Stimulated activated CD4-positive, alpha-beta T cell treated with anti-CD3 and anti-CD28 coated beads, Interleukin-2, amount 100 ng/mL, for 4 hours (primary cell): ENCODE measurements around the gene NGF.

Experiments
- DNase-seq: peaks from one replicate; pipeline ENCODE4 v3.0.0-alpha.2; 2020; ENCODE audit warnings: low read depth

Gene NGF

DNA sequence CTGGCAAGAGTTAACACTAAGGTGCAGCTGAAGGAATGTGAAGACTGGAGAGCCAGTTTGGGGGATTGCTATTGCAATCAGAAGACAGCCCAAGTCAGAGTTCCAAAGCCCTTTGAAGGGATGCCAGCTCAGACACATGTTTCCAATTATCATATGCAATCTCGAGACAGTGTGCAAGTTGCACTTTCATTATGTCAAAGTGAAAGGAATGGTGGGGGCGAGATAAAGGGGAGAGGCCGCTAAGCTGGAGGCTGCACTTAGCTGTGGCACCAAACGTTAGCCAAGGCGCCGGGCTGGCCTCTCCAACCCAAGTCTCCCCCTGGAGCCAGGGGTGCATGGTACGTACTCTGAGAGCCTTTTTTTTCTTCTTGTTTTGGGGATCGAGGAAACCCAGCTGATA, 58.0 kb downstream of the NGF start:
- DNase-seq: no peak

DNA sequence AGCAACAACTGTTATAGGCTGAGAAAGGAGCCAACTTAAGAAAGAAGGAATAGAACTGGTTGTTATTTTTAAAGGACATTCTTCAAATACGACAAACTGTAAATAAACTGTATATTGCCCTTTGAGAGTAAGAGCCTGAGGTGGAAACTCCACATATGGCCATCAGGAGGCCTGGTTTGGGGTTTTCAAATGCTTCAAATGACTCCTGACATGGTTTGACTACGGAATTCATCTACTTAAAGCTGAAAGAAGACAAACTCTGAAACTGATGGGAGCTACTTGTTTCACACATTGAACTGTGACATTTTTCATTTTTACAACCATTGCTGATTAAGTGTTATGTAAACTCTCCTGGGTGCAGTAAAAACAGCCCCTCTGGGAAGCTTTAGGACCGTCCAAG, 59.8 kb downstream of the NGF start:
- no peak for DNase-seq

DNA sequence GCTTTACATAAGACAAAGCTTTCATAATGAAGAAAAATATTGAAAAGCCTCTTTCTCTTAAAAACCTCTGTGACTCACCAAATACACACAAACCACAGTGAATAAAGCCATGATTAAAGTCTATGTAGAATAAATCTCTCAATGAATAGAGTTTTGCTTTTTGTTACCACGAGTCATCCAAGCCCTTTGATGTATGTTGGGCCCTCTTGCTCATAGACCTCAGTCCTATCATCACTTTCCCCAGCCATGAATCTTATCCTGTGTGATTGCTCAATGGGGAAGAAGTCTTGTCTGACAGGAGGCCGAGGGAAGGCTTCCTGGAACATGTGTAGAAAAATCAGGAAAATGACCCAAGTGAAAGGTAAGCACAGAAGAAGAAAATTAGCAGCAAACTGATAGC, 60.8 kb downstream of the NGF start:
- no peak for DNase-seq

DNA sequence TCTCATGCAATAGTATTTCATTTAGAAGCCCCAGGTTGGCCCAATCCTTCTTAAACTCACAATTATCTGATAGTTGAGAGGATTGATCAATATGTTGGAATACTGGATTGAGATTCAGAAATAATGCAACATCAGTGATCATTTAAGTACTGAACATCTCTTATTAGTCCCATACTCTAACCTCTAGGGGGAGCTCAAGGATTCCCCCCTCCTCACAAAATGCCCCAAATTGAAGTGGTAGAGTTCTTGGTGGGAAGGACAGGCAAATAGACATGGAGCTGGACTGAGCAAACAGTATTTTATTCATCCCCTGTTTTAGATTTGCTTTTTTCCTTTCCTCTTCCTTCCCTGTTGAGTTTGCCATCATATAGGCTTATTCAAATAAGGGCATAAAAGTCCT, 62.8 kb downstream of the NGF start:
- no peak for DNase-seq

DNA sequence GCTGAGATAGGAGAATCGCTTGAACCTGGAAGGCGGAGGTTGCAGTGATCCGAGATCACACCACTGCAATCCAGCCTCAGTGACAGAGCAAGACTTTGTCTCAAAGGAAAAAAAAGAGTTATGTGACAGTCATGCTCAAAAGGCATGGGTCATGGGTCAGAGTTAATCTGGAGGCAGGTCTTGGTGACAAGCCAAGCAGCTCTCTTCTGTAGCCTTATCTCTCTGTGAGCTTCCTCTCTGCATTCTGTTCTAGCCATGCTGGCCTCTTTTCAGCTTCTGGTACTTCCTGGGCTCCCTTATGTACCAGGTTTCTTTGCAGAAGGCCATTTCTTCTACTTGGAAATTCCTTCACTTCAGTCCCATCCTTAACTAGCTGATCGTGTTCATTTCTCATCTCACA, 63.6 kb downstream of the NGF start:
- DNase-seq: no peak

DNA sequence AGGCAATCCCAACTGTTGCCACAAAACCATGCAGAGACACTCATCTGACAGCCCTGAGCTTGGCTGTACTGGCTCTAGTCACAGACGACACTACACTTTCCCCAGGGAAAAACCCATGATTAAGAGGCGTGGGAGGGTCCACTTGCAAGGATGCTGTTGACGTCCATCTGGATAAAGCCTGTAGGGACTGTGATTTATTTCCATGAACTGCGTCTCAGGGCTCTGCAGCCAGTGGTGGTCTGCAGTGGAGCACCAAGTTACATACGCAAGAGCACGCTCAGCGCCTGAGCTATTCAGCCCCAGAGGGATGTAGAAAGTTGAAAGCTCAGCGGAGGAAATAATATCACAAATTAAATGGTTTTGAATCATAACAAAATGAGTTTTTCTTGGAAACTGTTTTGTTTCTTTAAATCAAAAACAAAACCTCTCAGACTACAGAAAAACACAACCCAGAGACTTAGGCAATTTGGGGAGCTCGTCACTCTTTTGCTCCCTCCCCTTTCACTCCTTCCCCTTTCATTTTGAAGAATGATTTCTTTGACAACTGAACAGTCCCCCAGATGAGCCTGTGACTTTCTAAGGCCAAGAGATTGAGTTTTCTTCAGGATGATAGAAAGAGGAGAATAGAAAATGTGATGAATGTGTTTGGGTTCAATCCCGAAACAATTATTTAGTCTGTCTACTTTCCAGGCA, 71.2 kb downstream of the NGF start:
- DNase-seq: no peak

DNA sequence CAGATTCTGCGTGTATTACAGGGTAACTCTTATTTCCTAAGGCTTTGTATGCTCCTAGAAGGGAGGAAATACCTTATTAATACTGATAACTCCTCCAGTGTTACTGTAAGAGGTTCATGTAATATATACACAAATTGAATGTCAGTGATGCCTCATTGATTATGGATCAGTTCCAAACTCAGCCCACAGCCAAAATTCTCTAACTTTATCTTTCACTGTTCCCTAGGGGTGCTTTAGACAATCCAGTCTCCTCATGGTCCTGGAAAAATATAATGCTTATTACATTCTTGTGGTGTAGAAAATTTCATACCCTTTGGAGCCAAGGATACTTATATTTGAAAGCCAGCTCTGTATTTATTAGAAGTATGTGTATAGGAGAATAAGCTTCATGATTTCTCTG, 73.0 kb downstream of the NGF start:
- DNase-seq: no peak

DNA sequence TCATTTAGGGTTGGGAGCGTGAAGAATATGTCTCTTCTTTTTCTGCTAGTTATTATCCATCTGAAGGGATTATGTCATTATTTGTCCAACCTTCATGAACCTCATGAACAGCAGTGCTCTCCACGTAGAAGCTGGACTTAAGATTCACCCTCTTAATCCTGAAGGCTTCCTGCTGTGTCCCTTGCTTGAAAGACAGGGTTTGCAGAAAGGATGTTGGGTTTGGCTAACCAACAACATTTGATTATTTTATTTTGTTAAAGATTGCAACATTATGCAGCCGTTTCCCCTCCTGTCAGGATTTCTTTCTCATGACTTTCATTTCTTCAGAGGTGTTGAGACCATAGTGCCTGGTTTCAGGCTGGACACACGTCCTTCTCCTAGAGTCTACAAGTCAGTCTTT, 75.2 kb downstream of the NGF start:
- no peak for DNase-seq

DNA sequence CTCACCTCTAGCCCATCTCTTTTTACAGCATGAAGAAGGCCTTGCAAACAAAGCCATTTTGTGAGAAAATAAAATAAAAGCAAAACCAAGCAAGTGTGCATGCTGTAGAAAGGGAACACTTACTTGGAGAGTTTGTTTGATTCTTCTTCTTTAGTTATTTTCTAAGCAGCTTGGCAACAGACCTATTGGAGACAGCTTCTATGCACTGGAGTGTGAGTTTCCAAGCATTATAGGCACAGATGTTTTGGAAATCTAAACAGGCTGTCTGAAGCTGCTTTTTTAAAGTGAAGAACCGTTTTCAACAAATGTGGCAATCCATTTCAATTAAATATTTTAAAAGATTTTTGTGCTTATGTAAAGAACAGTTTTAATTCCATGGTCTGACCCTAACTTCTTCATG, 76.6 kb downstream of the NGF start:
- no peak for DNase-seq

DNA sequence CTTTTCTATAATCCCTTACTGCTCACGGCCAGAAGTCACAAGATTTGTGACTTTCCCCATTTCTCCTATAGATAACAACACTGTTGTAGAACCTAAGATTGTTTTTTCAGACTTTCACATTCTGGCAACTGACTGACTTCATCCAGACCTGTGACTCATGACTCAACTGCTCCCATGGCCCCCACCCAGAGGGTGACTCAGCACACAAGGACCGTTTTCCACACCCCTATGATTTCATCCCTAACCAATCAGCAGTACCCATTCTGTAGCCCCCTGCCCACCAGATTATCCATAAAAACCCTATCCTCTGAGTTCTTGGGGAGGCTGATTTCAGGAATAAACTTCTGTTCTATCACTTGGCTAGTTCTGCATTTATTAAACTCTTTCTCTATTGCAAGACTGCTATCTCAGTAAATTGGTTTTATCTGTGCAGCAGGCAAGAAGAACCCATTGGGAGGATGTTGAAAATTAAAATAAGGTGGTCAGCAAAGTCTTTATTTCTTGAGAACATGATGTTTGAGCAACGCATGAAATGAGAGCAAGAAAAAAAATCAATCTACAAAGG, 79.7 kb downstream of the NGF start:
- DNase-seq: no peak

DNA sequence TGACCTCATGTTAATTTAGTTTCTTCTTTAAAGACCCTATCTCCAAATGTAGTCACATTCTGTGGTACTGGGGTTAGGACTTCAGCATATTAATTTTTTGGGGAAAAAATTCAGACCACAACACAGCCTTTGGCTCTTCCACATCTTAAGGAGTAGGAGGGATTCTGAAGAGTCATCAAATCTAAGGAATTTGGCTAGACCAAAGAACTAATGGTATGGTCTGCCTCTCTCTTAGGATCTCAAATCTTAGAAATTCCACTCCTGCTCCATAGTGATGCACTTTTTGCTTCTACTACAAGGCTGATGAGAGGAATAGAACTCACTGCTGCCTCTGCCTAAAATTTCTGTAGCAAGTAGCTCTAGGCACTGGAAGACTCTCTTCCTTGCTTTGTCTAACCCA, 80.5 kb downstream of the NGF start:
- DNase-seq: no peak

DNA sequence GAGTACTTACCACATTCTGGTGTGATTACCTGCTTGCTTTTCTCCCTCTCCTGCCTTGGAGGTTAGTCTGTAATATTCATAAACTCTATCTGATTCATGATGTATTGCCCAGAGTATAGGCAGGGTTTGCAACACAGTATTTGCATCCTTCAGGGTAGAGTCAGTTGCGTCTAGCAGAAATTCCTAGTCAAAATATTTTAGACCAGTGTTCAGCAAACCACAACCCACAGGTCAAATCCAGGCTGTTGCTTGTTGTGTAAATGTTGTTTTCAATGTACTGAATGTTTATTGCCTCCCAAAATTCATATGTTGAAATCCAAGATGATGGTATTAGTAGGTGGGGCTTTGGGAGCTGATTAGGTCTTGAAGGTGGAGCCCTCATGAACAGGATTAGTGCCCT, 82.9 kb downstream of the NGF start:
- no peak for DNase-seq

DNA sequence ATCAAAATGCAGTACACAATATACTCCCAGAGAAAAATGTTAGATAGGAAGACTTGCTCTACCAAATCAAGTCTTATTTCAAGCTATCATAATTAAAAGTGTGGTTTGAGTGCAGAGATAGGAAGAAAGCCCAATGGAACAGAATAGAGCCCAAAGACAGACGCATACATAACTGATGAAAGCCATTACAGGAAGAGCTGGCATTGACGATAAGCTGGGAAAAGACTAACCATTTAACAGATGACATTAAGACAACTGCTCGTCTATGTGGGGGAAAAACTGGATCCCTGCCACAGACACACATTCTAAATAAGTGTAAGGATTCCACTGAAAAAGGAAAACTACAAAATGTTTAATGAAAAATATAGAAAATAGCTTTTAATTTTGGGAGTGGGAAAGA, 85.5 kb downstream of the NGF start:
- DNase-seq: no peak

DNA sequence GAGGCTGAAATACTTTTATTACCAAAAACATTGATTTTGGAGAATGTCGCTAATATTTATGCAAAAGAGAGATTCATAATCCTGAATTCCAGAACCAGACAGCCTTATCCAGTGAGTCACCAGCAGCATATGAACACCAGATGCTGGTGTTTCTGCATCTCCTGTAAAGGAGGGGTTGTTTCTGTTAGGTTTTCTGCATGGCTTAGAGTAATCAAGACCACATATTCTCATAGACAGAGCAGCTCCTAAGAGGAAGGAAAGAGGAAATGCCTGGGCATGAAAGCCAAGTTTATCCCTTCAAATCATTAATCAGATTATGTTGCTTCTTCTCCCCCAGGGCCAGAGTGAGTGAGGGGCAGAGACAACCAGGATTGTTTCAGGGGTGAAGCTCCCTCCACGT, 86.2 kb downstream of the NGF start:
- DNase-seq: no peak

DNA sequence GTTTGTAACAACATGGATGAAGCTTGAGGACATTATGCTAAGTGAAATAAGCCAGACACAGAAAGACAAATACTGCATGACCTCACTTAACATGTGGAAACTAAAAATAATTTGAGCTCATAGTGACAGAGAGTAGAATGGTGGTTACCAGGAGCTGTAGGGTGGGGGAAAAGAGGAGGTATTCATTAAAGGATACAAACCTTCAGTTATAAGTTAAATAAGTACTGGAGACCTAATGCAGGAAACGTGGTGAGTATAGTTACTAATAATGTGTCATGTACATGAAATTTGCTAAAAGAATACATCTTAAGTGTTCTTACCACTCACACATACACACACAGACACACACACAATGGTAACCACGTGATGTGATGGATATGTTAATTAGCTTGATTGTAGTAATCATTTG, 86.7 kb downstream of the NGF start:
- no peak for DNase-seq

DNA sequence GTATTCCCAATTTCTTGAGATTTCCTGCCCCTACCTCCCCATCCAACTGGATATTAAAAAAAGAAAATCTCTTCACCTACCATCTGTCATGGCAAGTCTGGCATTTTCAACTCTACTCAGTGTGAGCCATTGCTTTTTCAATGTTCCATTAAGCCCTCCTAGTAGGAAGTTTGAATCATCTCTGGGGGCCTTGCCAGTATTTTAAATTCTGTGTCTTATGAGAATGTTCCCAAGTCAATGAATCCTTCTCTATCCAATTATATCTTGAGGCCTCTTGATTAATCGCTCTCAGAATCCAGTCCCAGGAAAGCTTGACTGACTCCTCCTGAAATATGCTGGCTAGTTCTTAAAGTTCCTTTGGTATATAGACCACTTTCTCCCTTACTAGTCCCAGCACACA, 91.5 kb downstream of the NGF start:
- DNase-seq: no peak

DNA sequence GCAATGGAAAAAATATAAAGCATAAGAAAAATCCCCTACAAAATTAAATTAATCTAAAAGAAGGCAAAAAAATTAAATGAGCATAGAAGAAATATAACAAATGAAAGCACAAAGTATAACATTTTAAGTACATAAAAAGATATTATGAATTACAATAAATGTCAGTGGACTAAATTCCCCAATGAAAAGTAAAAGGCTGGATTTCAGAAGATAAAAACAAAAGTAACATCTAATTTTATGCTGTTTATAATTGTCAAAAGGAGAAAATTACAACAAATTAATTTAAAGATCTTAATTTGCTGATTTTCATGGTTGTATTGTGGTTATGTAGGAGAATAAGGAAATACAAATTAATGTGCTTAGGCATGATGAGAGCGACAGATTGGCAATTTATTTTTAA, 92.8 kb downstream of the NGF start:
- DNase-seq: no peak

DNA sequence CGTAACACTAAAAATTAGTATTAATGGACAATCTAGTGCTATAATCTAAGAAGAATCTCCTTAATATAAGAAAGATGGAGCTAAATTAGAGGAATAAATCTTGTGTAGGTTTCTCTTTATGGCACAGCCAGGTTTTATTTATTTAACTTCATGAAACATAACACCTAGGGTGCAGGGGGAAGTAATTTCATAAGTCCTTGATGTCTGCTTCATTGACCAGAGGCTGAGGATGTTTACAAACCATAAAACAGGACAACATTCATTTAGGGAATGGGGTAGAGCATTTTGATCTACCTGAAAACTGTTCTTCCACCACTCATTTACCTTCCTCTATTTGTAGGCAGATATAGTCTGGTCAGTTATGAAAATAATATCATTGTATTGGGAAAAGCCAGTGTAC, 95.5 kb downstream of the NGF start:
- DNase-seq: no peak

DNA sequence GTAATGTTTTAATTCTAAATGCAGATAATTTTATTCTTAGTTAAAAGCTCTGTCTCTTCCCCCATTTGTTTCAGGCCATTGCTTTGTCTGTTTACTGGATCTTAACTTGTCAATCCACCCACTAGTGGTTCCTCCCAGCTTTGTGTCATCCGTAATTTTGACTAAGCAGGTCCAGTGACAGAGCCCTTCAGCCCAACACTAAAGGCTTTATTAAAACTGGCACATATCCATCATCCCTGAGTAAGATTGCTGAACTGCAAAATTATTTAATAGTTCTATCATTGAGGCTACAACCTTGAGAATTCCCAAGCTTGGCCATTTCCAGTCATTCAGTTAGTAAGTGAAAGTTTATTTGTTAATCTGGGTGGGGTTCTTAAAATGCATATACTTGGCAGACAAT, 96.7 kb downstream of the NGF start:
- no peak for DNase-seq

DNA sequence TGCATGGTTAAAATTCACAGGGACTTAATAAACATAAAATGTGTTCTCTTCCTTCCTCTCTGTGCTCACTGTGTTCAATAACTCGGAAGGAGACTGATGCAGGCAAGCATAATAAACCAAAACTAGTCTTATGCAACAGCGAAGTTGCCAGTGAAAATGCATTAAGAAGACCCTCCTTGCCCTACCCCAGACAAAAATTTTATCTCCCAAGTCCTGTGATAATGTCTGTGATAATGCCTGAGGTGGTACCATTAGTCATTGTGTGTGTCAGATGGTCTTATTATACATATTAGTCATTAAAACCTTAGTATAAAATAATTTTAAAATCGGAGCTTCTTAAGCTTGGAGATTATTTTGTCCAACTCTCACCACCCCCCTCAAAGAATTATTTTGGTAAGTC, 97.8 kb downstream of the NGF start:
- DNase-seq: no peak

DNA sequence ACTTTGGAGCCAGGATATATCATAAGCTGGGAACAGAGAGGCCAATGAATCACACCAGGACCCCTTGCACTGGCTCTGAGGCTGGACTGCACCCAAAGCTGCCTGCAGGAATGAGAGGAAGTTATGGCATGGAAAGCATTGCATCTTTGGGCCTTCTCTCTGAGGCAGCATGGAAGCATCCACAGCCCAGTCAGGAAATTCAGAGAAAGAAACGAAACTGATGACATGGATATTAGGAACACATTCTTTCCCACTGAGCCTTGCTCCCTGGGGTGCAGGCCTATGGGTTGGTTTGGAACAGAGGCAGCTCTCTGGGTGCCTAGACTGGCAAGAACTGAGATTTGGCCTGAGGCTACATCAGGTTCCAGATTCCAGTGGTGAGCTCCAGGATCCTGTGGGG, 98.6 kb downstream of the NGF start:
- no peak for DNase-seq

DNA sequence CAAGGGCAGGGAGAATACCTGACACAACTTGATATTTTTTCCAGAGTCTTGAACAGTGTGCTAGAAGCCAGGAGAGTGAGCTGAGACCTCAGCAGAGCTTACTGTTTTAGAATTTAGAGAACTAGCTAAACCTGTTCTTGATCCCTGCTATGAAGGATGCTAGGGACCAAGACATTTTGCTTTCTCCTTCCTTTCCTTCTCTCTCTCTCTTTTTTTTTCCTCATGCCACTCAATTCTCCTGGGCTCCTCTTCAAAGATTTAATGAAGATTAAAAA, 99.0 kb downstream of the NGF start:
- DNase-seq: no peak

DNA sequence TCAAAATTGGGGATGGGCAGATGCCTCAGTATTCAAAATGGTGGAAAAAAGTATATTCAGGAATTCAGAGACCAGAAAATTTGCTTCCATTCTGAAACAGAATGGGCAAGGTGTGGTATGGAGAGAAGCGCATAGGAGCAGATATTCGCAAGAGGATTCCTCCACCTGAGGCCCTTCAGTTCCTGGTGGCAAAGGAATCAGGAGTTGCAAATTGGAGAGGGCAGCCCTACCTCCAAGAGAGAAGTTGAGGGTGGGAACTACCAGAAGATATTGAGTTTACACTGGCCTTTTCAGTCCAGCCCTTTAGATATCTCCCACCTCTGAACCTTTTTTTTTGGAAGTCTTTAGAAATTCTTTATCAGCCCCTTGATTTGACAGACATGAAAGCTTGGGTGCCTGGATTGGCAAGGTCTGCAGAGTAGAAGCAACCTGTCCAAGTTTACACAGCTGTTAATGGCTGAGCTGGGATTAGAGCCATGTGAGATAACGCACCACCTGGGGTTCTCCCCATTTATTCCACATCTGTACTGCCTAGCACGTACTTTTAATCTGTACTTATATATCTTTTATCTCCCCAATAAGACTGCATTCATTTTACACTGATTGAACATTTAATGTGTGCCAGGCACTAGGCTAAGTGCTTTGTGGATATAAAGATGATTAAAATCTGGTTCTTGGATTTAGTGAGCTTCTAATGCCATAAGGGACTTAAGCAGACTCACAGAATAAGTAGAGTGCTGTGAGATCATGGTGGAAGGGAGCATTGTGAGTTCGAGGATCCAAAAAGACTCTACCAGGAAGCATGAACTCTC, 99.5 kb downstream of the NGF start:
- no peak for DNase-seq

DNA sequence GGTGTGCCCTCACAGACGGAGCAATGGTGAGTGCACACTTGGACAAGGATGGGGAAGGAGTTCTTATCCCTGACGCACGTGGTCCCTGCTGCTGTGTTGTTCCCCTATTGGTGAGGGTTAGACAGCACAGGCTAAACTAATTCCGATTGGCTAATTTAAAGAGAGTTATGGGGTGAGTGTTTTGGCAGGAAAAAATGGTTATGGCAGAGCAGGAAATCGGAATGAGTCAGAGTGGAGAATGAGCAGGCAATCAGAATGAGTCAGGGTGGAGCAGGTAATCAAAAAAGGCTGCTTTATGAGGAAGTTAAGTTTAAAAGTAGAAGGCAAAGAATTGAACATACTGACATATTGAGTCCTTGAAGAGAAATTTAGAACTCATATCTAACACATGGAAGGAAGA, 100.5 kb downstream of the NGF start:
- no peak for DNase-seq
